ENCODE results near the gene PROZ. TPM values are rescaled to one million over a fixed set of nuclear protein-coding genes. Genes with fewer than 3 reads are reported as not detected.

PROZ gene
- total RNA-seq, 1 donor from 2014 or later = not detected

DNA sequence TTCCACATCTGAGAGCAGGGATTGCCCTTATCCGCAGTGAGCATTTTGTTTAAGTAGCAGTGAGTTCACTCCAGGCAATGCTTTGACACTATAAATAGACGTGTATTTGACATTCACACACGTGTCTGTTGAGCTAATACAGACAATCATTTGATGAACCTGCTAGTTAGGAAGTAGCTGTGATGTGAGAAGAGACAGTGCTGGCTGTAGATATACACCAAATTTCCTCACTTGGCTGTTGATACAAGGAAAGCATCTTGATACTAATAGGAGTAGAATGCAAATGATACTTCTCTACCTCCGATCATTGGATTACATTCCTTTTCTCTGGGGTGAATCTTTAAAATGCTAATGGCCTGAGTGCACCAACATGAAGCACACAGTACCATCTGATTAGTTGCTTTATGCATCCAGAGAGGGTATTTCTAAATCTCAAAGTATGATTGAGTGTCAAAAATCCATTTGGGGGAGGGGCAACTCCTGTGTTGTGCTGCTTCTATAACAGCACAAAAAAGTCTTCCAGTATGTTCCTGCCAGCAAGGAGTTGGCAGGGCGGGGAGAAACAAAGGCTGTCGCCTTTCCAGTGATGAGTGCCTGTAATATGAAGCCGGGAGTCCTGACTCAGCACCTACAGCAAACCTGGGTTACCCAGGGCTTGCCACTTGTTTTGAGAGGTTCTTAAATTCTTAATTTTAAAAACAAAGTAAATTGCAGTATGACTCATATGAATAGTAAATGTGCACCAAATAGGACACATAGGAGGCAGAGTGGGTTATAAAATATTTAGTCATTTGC lies 58.0 kb downstream of the PROZ start:
- ATAC-seq (peak; percentile 36), DNase-seq (ENCODE audit: low spot score) (no peak)
- intact Hi-C loops (cut with DNase I) = no loop called here

GRCh38 chr13:113218586-113218985 lies 60.1 kb downstream of the PROZ start:
- intact Hi-C loops (cut with DNase I) = no loop called here
- DNase-seq (ENCODE audit: low spot score) (no peak), ATAC-seq (no peak)

DNA sequence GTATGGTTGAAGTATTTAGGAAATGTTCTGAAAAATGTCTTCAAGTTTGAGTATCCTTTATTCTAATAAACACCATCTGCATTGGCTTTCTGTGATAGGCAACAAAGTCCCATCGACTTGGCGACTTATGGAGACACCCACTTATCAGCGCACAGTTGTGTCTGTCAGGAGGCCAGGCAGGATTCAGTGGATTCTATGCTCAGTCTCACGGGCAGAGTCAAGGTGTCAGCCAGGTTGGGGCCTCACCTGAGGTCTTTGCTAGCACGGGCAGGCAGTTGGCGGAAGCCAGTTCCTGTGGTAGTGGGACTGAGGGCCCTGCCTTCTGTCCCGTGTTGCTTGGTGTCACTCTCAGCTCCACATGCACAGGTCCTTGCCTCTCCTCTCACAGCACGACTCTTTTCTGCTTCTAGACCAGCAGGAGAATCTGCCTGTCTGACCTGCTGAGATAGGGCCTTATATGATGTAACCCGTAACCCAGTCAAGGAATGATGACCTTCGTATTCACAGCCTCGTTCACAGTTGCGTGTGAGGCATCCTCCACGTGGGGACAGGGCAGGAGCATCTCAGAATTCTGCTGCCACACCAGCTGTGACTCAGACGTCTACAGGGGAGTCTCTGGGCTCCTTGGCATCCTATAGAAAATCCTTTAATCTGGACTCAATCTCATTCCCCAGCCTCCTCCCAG lies 61.0 kb downstream of the PROZ start:
- intact Hi-C loops (cut with DNase I) = no loop called here
- no peak for ATAC-seq

DNA sequence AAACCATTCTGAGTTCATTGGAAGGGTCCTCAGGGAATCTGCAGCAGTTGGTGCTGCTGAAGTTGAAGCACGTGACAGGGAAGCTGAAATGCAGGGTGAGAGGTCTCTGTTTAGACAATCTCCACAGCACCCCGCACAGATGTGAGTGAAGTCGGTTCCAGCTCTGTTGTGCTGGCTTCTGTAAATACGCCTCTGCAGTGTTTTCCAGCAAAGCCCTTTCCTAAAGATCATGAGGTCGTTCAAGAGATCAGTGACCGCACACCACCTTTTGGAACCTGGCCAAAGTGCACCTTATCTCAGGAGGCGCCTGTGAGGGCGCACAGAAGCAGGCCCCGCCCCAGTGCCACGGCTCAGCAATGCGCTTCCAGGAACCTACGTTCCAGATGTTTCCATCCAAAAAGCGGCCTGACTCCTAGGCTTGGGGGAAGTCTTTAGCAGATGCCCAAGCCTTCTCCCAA lies 61.7 kb downstream of the PROZ start:
- intact Hi-C loops (cut with DNase I) = no loop called here
- ATAC-seq = peak; percentile 74

More for the DNA sequence above, 61.0 kb downstream of the PROZ start:
- DNase-seq (ENCODE audit: low spot score) = no peak

GRCh38 chr13:113220877-113221276 lies 62.4 kb downstream of the PROZ start:
- DNase-seq (ENCODE audit: low spot score) = no peak
- ATAC-seq = peak; percentile 25
- intact Hi-C loops (cut with DNase I) = no loop called here

More for the DNA sequence above, 61.7 kb downstream of the PROZ start:
- no peak for DNase-seq (ENCODE audit: low spot score)

Other genes with a start within 250 kb of the PROZ start
- gene MCF2L, start 189.4 kb upstream of the PROZ start, total RNA-seq = 64.1 TPM
- gene F7, start 52.9 kb upstream of the PROZ start, total RNA-seq = 0.27 TPM
- 14.2 TPM for gene F10, start 35.8 kb upstream of the PROZ start, total RNA-seq
- gene PCID2, start 50.0 kb downstream of the PROZ start, total RNA-seq = 45.1 TPM
- 62.3 TPM for gene CUL4A, start 51.0 kb downstream of the PROZ start, total RNA-seq
- 183 TPM for gene LAMP1, start 138.6 kb downstream of the PROZ start, total RNA-seq
- 6.3 TPM for gene GRTP1, start 205.5 kb downstream of the PROZ start, total RNA-seq